Measurements from ENCODE around the gene PRKCA.

DNA sequence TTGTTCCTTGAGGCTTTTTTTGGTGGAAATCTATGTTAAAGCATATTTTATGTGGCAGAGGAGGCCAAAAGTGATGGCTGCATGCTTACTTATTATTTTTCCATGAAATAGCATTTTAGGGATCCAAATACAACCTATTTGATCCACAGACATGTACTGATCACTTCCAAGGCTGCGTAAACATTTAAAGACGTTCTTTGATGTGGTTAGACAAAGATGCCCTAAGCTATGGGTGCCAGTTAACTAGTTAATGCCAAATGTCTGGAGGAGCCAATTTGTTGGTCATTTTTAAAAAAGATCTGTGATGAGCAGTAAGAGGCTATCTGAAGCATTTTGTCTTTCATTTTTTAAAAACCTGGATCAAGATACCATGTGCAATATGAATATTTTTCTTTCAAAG lies 17.3 kb upstream of the PRKCA start:
- TF ChIP-seq POLR2AphosphoS5 (IDR thresholded peaks at IDR 0.05; ENCODE audit: low read depth) = no peak
- TF ChIP-seq CTCF (conservative IDR thresholded peaks at IDR 0.05; ENCODE audit: low read depth in 2 of 2) = no peak
